ENCODE data around the gene HOXB7. TPM values are rescaled to one million over a fixed set of nuclear protein-coding genes. Genes with fewer than 3 reads are reported as not detected.
A peak's percentile ranks its signal among the peaks of the same experiment; 100 is the strongest.

Gene HOXB7
- total RNA-seq, 1 donor from 2014 or later, result 0.22 TPM

DNA sequence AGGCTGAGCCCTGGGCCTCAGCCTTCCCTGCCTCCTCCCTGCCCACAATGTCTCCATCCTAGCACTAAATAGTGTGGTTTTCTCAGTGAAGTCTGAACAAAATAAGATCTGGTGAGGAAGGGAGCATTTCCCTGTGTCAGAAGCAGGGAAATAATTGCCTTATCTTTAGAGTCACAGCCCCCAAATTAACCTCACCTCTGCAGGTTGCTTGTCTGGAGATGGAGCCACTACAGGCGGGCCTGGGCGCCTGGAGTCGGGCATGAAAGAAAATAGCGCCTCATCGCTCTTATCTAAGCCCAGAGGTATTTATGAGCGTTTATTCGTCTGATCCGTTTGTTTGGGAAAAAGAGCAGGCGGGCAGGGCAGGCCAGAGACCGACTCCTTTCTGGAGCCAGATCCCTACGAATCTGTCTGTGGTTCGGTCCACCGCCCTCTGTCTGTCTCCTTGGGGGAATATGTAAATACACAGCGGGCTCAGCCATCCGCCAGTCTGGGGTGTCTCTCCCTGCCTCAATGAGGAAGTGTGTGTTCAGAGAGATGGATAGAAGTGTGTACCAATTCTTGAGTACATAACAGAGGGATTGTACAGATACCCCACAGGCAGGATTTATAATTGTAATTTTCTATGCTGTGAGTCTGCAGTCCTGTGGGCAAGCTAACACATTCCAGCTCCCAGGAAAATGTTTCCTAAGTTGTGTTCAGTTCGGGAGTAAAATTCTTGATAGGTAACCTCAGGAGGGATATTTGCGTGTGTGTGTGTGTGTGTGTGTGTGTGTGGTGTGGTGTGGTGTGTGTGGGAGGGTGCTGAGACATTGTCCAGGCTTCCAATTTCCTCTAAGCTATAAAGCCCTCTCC is 10.3 kb downstream of the HOXB7 start:
- ATAC-seq (ENCODE audit: poor library complexity) (no peak), DNase-seq (no peak)
- intact Hi-C loops (cut with DNase I), result no loop called here

DNA sequence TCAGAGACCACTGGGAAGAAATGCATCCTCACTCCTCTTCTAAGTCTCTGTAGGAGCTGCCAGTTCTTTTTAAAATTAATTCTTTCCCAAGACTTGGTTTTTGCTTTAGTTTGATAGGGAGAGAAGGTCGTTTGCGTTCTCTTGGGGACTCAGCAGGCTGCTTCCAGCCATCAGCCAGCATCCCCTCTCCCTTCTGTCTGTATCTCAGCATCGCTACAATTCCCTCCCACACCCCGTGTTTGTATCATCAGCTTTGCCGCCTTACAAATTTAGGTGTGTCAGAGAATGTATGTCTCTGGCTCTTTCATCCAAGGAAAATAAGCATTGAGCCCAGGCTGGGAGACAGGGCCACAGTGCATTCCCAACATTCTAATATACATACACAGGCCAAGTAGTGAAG is 11.5 kb downstream of the HOXB7 start:
- DNase-seq (no peak), ATAC-seq (ENCODE audit: poor library complexity) (no peak)
- intact Hi-C loops (cut with DNase I), result loop anchor here (10.0 kb wide), 1 partner anchor 255 kb away; no protein-coding TSS in a partner anchor

DNA sequence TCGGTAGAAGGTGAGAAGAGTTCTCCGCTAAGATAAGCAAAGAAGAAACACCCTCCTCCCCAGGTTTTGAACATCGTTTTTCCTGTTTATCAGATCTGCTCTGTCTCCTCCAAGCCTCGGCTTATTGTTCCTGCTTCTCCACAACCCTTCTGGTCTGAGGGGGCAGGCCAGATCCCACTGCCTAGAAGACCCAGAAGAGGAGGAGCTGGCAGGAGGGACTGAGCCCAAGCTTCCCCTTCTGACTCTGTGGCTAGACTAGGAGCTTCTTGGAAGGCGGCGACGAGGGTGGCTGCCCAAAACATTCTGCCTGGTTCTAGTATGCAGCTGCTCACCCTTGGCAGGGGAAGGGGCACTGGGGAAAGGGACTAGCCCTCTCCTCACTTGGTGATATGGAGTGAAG is 12.1 kb downstream of the HOXB7 start:
- DNase-seq (no peak), ATAC-seq (ENCODE audit: poor library complexity) (no peak)
- intact Hi-C loops (cut with DNase I), result loop anchor here (10.0 kb wide), 1 partner anchor 254 kb away; no protein-coding TSS in a partner anchor

DNA sequence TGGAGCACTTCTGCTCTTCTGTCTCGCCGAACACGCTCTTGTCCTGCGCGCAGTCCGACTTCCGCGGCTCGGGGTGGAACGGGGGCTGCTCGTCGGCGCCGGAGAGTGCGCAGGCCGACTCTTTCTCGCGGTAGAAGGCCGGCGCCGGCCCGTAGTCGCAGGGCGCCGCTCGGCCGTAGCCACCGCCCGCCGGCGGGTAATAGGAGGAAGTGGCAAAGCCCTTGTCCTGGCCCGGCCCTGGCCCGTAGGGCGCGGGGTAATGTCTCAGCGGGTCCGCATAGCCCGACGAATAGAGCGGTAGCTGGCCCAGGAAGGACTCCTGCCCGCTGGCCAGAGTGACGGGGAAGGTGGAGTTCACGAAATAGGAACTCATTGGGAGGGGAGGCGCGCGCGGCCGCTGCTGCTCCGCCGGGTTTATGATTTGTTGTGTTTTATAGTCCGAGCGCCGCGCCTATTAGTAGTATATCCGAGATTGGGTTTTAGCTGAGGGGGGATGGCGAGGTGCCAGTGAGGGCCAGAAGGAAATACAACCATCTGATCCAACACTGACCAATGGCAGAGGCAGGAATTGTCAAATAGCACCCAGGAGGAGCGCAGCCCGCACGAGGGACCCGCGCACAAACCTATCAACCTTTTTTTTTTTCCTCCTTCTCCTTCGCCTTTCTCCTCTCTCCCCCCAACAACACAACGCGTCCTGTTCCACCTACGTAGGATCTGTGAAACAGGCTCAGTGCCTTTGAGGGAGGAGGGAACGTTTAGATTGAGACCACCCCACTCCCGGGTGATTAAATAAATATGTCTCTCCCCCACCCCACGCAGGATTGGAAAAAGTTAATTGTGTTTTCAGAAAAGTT is 12.8 kb downstream of the HOXB7 start:
- DNase-seq, result peak; percentile 67
- intact Hi-C loops (cut with DNase I), result loop anchor here (10.0 kb wide), 1 partner anchor 253 kb away; no protein-coding TSS in a partner anchor
- ATAC-seq (ENCODE audit: poor library complexity), result peak; percentile 52

DNA sequence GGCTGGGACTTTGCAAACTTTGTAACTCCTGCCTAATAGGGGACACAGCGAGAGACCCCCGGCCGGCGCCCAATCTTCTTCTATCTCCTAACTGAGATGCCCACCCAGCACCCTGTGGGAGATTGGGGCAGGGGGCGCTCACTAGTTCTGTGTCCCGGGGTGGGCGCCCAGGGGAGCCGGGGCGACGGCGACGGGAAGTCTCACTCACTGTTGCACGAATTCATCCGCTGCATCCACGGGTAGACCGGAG is 13.4 kb downstream of the HOXB7 start:
- DNase-seq (no peak), ATAC-seq (ENCODE audit: poor library complexity) (no peak)
- intact Hi-C loops (cut with DNase I), result loop anchor here (10.0 kb wide), 1 partner anchor 253 kb away; no protein-coding TSS in a partner anchor

DNA sequence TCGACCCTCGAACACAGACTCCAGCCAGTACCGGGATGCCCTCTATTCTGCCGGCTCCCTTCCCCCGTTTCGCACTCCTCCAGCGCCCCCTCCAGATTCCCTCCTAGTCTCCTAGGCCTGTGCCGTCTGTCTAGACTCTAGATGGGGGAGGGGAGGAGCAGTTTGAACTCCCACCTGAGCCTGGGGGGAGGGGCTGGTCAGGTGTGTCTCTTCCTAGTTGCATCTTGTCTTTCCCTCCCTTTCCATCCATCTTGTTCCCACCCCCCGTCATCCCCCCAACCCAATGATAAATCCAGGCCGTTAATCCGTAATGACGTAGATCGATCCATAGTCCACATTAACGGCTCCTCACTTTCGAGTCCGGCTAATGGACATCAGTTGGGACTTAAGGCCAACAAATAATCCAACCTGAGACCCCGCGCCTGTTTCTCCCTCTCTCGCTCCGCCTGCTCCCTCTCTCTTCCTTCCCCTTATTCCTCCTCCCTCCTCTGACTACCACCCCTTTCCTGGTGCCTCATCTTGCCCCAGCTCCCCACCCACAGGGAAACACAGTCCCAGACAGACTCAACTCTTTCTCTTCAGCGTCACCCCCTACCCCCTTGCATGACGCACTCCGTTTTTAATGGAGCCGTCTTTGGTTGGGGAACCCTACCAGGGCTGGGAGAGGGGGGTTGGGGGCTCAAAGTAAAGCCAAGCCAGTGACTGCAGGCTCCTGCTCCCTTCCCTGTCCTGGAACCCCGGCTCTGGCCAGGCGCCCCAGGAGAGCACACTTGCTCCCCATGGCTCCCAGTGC is 13.9 kb downstream of the HOXB7 start:
- ATAC-seq (ENCODE audit: poor library complexity) (no peak), DNase-seq (no peak)
- intact Hi-C loops (cut with DNase I), result loop anchor here (10.0 kb wide), 1 partner anchor 252 kb away; no protein-coding TSS in a partner anchor

DNA sequence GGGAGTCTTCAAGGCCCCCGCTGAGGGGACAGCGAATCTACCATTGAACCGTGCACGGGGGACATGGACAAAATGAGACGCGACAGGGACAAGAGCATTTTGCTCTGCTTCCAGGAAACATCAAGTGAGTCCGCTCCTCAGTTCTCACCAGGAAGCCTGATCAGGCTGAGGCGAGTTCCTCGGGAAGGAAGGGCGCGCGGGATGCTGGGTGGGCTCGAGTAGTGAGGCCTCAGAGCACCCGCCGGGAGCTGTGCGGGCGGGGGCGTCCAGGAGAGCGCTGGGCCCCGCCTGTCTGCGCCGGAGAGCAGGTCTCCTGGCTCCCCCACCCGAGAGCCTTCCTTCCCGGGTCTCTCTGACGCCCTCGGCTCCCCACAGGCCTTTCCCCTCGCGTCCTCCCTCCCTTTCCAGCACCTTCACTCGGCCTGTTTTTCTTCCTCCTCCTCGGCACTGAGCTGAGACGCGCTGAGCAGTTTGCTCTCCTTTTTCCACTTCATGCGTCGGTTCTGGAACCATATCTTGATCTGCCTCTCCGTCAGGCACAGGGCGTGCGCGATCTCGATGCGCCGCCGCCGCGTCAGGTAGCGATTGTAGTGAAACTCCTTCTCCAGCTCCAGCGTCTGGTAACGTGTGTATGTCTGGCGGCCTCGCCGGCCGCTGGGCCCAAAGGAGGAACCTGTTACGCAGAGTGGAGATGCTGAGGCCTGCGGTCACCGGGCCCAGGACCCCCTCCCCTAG is 14.7 kb downstream of the HOXB7 start:
- intact Hi-C loops (cut with DNase I), result loop anchor here (10.0 kb wide), 1 partner anchor 251 kb away; no protein-coding TSS in a partner anchor
- ATAC-seq (ENCODE audit: poor library complexity) (no peak), DNase-seq (no peak)

DNA sequence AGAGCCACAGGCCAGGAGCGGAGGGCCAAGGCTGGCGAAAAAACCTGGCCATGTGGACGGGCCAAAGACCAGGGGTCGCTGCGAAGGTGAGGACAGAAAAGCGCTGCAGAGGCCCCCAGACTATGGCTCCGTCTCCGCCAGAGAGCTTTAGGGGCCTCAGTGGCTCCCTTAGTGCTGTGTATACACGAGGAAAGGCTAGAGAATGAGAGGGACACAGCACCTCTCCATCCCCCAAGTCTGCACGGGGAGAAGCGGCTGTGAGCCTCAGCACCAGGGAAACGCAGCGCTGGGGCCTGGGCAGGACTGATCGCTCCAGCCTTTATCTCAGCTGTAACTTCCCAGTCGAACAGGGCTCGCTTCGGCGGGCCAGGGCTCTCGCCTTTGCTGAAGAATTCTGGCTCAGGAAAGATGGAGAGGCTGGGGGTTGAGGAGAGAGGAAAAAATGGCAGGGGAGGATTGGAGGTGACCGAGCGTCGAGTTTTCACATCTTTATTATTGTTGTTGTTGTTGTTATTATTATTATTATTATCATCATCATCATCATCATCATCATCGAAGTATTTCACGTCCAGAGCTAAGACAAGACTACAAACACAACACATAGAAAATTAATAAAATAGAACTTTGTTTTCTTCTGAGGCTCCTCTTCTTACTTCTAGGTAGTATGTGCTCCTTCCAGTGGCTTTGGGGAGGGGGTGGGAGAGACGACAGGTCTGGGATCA is 15.4 kb downstream of the HOXB7 start:
- intact Hi-C loops (cut with DNase I), result loop anchor here (10.0 kb wide), 1 partner anchor 251 kb away; no protein-coding TSS in a partner anchor
- ATAC-seq (ENCODE audit: poor library complexity) (no peak), DNase-seq (no peak)

DNA sequence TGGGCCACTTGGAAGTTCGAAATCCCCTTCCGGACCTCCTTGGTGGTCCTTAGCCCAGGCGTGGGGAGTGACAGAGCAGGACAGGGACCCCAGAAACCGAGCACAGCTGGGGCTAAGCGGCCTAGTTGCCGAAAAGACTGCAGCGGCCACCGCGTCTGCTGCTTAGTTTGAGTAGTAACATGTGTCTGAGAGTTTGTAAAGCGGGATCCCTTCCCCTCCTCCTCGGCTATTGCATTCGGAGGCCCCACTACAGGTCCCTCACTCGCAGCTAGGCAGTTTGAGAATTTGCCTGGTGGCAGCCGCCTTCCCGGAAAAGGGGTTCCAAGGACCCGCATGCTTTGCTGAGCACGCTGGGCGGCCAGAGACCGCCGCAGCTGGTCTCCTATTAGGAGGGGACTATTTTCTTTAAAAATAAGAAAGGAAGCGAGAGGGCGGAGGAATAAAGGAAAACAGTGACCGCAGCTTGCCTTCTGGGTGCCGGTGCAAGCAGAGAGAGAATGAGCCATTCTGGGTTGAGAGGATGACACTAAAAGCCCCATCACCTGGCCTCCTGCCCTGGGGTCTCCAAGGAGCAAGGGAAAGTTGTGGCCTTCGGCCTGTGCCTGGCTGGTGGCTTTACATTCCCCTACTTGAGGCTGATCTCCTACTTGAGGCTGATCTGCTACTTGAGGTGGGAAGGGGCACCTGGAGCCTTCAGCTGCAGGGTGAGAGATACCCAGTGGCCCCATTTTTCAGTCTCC is 16.1 kb downstream of the HOXB7 start:
- DNase-seq (no peak), ATAC-seq (ENCODE audit: poor library complexity) (no peak)
- intact Hi-C loops (cut with DNase I), result loop anchor here (10.0 kb wide), 1 partner anchor 250 kb away; no protein-coding TSS in a partner anchor

DNA sequence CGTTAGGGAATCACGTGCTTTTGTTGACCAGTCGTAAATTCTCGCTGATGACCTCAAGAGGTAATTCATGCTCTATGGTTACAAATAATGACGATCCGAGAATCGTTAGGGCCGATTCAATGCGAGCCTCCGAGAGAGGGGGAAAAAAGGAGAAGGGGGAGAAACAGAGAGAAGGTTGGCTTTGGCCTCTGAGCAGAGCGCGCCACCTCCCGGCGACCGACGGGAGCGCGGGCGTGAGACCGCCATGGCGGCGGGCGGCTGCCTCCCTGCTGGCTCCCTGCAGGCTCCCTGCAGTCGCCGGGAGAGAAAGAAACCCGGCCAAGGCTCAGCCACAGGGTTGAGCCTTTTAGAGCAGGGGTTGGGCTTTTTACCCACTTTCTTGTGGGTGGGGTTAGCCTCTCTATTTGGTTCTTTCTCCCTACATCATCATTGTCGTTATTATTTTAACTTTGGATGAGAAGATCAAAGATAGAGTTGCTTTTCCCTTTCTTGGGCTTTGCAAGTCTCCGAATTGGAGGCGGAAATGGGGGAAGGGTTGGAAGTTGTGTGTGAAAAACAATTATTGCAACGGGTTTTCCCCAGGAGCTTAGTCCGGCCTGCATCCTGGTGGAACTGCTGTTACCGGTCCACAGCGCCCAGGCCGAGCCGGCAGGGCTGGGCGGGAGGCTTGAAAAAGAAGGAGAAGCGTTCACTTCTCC is 16.8 kb downstream of the HOXB7 start:
- DNase-seq (peak; percentile 86), ATAC-seq (ENCODE audit: poor library complexity) (peak; percentile 62)
- intact Hi-C loops (cut with DNase I), result loop anchor here (10.0 kb wide), 1 partner anchor 249 kb away; no protein-coding TSS in a partner anchor

DNA sequence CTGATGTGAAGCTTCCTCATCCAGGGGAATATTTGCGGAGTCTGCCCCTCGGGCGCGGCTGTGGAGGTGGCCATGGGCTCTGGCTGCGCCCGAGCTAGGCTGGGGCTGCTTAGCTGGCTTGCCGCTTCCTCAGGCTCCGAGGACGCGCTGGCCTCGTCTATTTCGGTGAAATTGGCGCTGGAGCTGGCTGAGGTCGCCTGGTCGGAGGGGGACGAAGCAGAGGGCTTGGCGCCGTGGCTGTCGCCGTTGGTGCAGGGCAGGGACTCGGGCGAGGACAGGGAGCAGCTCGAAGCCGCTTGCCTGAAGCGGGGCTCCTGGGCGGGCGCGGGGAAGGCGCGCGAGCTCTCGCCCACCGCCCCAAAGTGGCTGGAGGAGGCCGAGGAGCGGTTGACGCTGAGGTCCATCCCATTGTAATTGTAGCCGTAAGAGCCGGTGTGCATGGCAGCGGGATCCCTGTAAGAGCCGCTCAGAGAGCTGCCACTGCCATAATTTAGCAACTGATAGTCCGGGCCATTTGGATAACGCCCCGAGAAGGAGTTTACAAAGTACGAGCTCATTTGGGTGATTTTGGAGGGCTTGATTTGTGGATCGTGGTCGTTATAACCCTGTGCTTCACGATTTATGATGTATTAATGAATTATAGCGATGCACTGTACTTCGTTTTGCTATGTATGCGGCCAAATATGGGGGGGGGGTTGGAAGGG is 17.5 kb downstream of the HOXB7 start, which contains the start of gene HOXB5:
TSS of gene HOXB5 (minus strand) at position 654 of the 704 bp plus-strand sequence. CDS start at position 557, 97 bp downstream.
- intact Hi-C loops (cut with DNase I), result loop anchor here (10.0 kb wide), 1 partner anchor 248 kb away; no protein-coding TSS in a partner anchor
- DNase-seq (no peak), ATAC-seq (ENCODE audit: poor library complexity) (no peak)

DNA sequence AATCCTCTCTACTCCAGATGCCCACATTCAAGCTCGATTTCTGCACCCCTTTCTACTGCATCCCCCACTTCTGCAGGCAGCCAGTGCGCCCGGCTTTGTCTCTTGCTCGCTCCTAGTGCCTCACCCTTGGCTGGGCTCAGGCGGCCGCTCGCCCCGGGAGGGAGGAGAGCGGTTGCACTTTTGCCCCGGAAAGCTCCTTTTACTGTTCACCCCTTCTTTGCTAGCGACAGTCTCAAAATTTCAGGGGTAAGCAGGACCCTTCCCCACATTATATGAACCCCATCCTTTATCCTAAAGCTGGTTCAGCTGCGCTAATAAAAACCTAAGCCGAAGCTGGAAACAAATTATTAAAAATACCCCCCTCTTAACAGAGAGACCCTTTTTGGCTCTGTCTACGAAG is 18.2 kb downstream of the HOXB7 start:
- ATAC-seq (ENCODE audit: poor library complexity), result no peak
- intact Hi-C loops (cut with DNase I), result loop anchor here (10.0 kb wide), 1 partner anchor 248 kb away; no protein-coding TSS in a partner anchor
- DNase-seq, result no peak

DNA sequence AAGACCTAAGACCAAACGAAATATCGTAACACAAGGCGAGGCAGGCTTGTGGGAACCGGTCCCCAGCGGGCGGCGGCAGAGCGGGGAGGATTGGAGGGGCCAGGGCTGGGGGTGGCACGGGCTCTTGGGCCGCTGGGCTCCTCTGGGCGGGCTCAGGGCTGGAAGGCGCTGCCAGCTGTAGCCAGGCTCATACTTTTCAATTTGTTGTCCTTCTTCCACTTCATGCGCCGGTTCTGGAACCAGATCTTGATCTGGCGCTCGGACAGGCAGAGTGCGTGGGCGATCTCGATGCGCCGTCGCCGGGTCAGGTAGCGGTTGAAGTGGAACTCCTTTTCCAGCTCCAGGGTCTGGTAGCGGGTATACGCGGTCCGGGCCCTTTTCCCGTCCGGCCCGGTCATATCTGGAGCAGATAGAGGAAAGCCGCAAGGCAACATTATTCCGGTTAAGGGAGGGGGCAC is 18.7 kb downstream of the HOXB7 start:
- intact Hi-C loops (cut with DNase I), result loop anchor here (10.0 kb wide), 1 partner anchor 247 kb away; no protein-coding TSS in a partner anchor
- no peak for DNase-seq
- ATAC-seq (ENCODE audit: poor library complexity), result no peak

DNA sequence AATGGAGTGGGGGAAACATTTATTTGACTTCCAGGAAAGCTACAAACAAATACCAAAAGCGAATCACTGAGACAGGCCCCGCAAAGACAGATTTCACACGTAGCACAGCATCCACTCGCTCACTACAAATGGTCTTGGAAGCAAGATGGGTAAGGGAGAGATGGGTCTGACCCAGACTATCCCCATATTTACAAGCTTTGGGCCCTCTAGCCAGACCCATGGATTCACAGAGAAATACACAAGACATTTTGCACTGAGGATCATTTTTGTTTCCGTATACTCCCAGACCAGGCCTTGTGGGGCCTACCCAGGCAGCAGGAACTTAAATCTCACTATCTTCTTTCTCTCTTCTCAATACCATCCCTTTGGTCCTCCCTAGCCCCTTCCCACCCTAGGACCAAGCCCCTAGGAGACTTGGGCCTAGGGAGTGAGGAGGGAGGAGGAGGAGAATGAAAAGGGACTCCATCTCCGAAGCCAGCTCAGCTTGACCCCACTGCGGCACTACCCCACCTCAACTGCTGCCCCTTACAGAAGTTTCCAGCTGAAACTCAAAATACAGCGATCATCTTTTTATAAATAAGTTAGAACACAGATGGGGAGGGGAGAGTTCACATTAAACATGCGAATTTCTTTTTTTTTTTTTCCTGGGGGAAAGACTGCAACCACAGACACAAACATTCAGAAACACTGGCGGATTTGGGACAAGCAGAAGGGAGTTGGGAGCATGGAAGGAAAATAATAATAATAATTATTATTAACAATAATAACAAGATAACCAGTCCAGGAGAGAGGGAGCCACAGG is 19.4 kb downstream of the HOXB7 start:
- ATAC-seq (ENCODE audit: poor library complexity) (no peak), DNase-seq (no peak)
- intact Hi-C loops (cut with DNase I), result loop anchor here (10.0 kb wide), 1 partner anchor 247 kb away; no protein-coding TSS in a partner anchor

Data from Right ventricle myocardium superior (tissue), 1 donor.